ENCODE data around the gene SLC6A4.

The SLC6A4 gene

DNA sequence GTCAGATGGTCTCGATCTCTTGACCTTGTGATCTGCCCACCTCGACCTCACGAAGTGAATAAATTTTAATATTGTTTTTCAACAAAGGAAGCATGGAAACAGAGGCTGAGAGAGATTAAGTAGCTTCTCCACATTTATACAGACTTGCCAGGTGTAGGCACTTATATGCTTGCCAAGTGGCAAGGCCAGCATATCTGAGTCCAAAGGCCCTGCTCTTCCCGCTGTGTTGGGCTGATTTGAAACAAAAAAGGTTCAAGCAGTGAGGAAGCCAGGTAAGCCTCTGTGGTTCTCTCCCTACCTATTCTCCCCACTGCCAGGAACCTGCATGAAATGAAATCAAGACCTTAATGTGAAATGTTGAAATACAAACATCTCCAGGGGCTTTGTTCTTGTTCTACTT is 7.5 kb upstream of the SLC6A4 start:
- ChIA-PET CTCF (no interaction called here), POLR2A (no interaction called here)
- TF ChIP-seq, protein P1, sequence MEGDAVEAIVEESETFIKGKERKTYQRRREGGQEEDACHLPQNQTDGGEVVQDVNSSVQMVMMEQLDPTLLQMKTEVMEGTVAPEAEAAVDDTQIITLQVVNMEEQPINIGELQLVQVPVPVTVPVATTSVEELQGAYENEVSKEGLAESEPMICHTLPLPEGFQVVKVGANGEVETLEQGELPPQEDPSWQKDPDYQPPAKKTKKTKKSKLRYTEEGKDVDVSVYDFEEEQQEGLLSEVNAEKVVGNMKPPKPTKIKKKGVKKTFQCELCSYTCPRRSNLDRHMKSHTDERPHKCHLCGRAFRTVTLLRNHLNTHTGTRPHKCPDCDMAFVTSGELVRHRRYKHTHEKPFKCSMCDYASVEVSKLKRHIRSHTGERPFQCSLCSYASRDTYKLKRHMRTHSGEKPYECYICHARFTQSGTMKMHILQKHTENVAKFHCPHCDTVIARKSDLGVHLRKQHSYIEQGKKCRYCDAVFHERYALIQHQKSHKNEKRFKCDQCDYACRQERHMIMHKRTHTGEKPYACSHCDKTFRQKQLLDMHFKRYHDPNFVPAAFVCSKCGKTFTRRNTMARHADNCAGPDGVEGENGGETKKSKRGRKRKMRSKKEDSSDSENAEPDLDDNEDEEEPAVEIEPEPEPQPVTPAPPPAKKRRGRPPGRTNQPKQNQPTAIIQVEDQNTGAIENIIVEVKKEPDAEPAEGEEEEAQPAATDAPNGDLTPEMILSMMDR (IDR thresholded peaks at IDR 0.05; ENCODE audit: control extremely low read depth, extremely low read depth, low read depth, missing control alignments): no peak
- no peak for DNase-seq (ENCODE audit: extremely low spot score)

DNA sequence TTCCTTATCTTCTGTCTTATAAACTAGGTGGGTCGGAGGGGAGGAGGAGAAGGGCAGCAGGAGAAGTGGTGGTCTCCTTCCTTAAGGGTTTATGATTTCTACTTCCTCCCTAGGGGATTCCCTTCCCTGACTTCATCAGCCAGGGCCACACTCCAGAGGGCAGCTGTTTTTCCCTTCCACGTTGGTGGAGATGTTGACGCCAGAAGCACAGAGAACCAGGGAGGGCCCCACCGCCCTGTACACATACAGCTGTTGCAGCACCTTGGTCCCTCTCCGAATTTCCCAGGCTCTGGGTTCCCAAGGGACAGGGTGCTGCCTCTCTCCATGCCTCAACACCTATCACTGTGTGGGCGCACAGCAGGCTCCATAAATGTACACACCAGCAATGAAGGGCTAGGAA is 5.6 kb upstream of the SLC6A4 start:
- TF ChIP-seq, protein P1 (IDR thresholded peaks at IDR 0.05; ENCODE audit: control extremely low read depth, extremely low read depth, low read depth, missing control alignments): no peak
- ChIA-PET POLR2A (no interaction called here), CTCF (interaction anchor here (1.1 to 8.3 kb wide), 4 partner anchors 17 to 136 kb away, joined by 3 to 55 read pairs (median 44); no protein-coding TSS in a partner anchor)
- DNase-seq (ENCODE audit: extremely low spot score): no peak

DNA sequence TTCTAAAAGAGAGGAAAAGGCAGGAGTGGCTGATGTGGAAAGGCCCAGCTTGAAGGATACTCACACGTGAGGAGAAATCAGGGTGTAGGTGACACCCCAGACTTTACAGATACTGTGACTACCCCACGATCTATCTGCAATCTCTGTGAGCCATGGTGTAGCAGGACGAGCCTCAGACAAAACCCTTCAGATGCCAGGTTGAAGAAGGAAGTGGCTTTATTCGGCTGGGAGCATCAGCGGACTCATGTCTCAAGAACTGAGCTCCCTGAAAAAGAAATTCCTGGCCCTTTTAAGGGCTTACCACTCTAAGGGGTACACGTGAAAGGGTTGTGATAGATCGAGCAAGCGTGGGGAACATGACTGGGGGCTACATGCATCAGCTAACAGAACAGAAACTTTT is 4.7 kb upstream of the SLC6A4 start:
- DNase-seq (ENCODE audit: extremely low spot score): no peak
- POLR2A ChIA-PET: interaction anchor here (0.6 kb wide), 1 partner anchor 499 kb away, joined by 7 read pairs; no protein-coding TSS in a partner anchor
- CTCF ChIA-PET: interaction anchor here (6.5 to 8.3 kb wide), 3 partner anchors 16 to 135 kb away, joined by 38 to 55 read pairs (median 51); no protein-coding TSS in a partner anchor
- TF ChIP-seq, protein P1 (IDR thresholded peaks at IDR 0.05; ENCODE audit: control extremely low read depth, extremely low read depth, low read depth, missing control alignments): no peak

DNA sequence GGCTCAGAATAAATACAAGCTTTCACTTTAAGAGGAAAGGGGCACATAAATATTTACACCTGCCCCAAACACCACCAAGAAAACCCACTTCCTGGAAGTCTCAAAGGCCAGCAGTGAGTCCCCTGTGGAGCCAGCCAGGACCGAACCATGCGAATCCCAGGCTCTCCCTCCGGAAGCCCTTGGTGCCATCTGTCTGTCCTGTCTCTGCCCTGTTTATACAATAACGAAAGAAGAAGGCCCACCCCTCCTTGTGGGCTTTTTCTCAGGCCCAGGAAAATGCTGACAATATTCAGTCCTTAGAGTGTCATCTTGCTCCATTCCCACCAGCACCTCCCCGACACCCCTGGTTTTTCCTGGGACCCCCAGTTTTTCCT is 3.6 kb upstream of the SLC6A4 start:
- TF ChIP-seq, protein P1 (IDR thresholded peaks at IDR 0.05; ENCODE audit: control extremely low read depth, extremely low read depth, low read depth, missing control alignments): no peak
- CTCF ChIA-PET: interaction anchor here (1.2 to 8.3 kb wide), 4 partner anchors 10 to 134 kb away, joined by 3 to 55 read pairs (median 44); no protein-coding TSS in a partner anchor
- DNase-seq (ENCODE audit: extremely low spot score): no peak
- POLR2A ChIA-PET: no interaction called here

DNA sequence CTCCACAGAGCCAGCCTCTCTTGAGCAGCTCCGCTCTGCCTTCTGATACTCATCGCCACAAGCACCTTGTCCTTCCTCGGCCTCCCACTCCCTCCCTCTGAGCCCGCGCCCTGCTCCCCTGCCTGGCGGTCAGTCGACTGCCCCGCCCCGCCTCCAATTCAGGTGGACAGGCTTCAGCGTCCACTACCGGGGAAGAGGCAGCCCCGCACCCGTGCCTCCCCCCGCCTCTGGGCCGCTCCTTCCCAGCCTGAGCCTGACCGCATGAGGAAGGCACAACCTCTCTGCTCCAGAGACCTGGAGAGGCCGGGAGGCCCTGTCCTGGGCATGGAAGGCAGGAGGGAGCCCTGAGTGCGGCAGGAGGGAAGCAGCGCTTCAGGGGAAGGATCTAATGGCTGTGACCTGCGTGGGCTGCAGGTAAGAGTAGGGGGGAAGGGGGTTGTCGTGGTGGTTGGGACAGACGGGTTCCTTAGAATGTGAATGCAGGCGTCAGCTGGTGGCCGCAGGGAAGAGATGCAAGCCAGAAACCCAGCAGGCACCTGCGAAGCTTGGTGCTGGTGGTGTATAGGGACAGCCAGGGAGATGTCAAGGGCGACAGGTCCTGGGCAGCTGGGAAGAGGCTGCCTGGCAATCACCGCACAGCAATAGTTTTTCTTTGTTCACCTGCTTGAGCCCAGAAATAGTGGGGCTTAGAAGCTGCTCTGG is 3.0 kb upstream of the SLC6A4 start:
- TF ChIP-seq, protein P1 (IDR thresholded peaks at IDR 0.05; ENCODE audit: control extremely low read depth, extremely low read depth, low read depth, missing control alignments): no peak
- DNase-seq (ENCODE audit: extremely low spot score): no peak
- CTCF ChIA-PET: interaction anchor here (1.2 to 8.3 kb wide), 5 partner anchors 11 to 133 kb away, joined by 3 to 55 read pairs (median 38); no protein-coding TSS in a partner anchor
- POLR2A ChIA-PET: no interaction called here

DNA sequence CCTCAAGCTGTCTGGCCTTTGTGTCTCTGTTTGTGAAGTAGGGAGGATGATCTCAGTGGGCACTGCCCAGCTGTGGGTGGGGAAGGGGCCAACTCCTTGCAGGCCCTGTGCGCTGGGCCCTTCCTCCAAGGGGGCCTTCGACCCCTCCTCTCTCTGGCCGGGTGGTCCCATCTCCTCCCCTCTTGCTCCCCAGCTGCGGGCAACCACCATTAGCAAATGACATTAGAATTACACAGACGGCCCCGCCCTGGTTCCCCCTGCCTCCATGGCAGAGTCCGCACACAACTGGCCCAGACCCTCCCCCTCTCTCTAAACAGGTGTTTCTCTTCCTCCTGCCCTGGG is 2.5 kb upstream of the SLC6A4 start:
- DNase-seq (ENCODE audit: extremely low spot score): no peak
- POLR2A ChIA-PET: no interaction called here
- TF ChIP-seq, protein P1 (IDR thresholded peaks at IDR 0.05; ENCODE audit: control extremely low read depth, extremely low read depth, low read depth, missing control alignments): no peak
- CTCF ChIA-PET: interaction anchor here (1.5 to 8.3 kb wide), 8 partner anchors 8 to 132 kb away, joined by 4 to 55 read pairs (median 12); no protein-coding TSS in a partner anchor

Measured in GM10248 (cell line).